ENCODE measurements around the gene GPR108. TPM values are rescaled to one million over a fixed set of nuclear protein-coding genes. Genes with fewer than 3 reads are reported as not detected.

The GPR108 gene
- total and polyA plus RNA-seq, 2 of the 13 experiments (the other 11 are each of a cell fraction or from before 2014, with no cell fraction given): 36.4 to 63.0 TPM

DNA sequence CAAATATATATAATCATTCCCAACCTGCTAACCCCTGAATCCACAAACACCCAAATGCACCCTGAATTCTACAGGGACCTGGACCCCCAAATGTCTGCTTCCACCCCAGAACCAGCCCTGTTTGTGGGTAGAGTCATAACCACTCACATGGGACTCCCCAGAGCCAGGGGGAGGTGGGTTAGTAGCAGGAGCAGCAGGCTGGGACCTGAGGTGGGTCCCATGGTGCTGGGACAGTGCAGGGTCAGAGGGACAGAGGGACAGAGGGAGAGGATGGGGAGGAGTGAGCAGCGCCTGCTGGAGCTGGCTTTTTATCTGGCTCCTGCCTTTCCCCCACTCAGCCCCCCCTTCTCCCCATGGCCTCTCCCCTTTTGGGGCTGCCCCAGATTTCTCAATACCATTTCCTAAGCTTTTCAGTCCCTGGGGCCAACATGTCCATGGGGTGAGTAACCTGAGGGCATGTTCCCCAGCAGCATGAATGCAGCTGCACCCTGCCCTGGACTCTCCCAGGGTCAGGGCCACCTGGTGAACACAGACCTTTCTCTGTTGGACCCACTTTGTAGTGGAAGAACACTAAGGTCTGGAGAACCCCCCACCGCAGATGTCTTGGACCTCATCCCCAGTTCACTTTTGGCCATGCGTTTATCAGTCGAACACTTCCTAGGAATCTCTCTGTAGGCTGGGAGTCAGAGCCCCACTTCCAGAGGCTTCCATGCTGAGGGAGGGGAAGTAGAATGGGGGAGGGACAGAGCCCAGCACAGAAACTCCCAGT, 16.8 kb downstream of the GPR108 start, which contains the start of gene C3 (continued):
- TF ChIP-seq, protein P1, sequence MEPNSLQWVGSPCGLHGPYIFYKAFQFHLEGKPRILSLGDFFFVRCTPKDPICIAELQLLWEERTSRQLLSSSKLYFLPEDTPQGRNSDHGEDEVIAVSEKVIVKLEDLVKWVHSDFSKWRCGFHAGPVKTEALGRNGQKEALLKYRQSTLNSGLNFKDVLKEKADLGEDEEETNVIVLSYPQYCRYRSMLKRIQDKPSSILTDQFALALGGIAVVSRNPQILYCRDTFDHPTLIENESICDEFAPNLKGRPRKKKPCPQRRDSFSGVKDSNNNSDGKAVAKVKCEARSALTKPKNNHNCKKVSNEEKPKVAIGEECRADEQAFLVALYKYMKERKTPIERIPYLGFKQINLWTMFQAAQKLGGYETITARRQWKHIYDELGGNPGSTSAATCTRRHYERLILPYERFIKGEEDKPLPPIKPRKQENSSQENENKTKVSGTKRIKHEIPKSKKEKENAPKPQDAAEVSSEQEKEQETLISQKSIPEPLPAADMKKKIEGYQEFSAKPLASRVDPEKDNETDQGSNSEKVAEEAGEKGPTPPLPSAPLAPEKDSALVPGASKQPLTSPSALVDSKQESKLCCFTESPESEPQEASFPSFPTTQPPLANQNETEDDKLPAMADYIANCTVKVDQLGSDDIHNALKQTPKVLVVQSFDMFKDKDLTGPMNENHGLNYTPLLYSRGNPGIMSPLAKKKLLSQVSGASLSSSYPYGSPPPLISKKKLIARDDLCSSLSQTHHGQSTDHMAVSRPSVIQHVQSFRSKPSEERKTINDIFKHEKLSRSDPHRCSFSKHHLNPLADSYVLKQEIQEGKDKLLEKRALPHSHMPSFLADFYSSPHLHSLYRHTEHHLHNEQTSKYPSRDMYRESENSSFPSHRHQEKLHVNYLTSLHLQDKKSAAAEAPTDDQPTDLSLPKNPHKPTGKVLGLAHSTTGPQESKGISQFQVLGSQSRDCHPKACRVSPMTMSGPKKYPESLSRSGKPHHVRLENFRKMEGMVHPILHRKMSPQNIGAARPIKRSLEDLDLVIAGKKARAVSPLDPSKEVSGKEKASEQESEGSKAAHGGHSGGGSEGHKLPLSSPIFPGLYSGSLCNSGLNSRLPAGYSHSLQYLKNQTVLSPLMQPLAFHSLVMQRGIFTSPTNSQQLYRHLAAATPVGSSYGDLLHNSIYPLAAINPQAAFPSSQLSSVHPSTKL (CRISPR knock-in tag; IDR thresholded peaks at IDR 0.05): peak; percentile 87
- TF ChIP-seq, protein P2, sequence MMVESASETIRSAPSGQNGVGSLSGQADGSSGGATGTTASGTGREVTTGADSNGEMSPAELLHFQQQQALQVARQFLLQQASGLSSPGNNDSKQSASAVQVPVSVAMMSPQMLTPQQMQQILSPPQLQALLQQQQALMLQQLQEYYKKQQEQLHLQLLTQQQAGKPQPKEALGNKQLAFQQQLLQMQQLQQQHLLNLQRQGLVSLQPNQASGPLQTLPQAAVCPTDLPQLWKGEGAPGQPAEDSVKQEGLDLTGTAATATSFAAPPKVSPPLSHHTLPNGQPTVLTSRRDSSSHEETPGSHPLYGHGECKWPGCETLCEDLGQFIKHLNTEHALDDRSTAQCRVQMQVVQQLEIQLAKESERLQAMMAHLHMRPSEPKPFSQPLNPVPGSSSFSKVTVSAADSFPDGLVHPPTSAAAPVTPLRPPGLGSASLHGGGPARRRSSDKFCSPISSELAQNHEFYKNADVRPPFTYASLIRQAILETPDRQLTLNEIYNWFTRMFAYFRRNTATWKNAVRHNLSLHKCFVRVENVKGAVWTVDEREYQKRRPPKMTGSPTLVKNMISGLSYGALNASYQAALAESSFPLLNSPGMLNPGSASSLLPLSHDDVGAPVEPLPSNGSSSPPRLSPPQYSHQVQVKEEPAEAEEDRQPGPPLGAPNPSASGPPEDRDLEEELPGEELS (CRISPR knock-in tag; IDR thresholded peaks at IDR 0.05): peak; percentile 74; the same call in 1 of the 2 replicates
- peak; percentile 73 for TF ChIP-seq NFIC (IDR thresholded peaks at IDR 0.05; ENCODE audit: low read length)
- TF ChIP-seq PAX8 (CRISPR knock-in tag; IDR thresholded peaks at IDR 0.05; ENCODE audit: borderline replicate concordance): no peak
- TF ChIP-seq ZNF781 (CRISPR knock-in tag; IDR thresholded peaks at IDR 0.05; ENCODE audit: borderline replicate concordance, not compliant biosample characterization): peak; percentile 55
- peak; percentile 85; the same call in 1 of the 2 replicates for TF ChIP-seq ZNF136 (CRISPR knock-in tag; IDR thresholded peaks at IDR 0.05; ENCODE audit: low read depth)
- TF ChIP-seq ZNF841 (CRISPR knock-in tag; IDR thresholded peaks at IDR 0.05; ENCODE audit: borderline replicate concordance): no peak
- peak; percentile 90 for TF ChIP-seq NR1H2 (CRISPR knock-in tag; IDR thresholded peaks at IDR 0.05; ENCODE audit: borderline replicate concordance, low read depth)
- TF ChIP-seq HNRNPL (IDR thresholded peaks at IDR 0.05; ENCODE audit: low read depth, low read length): 0 out of 2 replicates have a peak, but pooled peaks have one; percentile 29
- TF ChIP-seq YEATS2 (CRISPR knock-in tag; IDR thresholded peaks at IDR 0.05; ENCODE audit: borderline replicate concordance): peak; percentile 70; the same call in 1 of the 2 replicates
- TF ChIP-seq RELA (CRISPR knock-in tag; IDR thresholded peaks at IDR 0.05): peak; percentile 100
- peak; percentile 78 for TF ChIP-seq FOXO1 (CRISPR knock-in tag; IDR thresholded peaks at IDR 0.05)
- no peak for TF ChIP-seq RAD51 (IDR thresholded peaks at IDR 0.05; ENCODE audit: borderline replicate concordance)
- no peak for TF ChIP-seq NFE2L1 (CRISPR knock-in tag; IDR thresholded peaks at IDR 0.05; ENCODE audit: borderline replicate concordance)
- peak; percentile 98 for TF ChIP-seq ZBTB8A (CRISPR knock-in tag; IDR thresholded peaks at IDR 0.05; ENCODE audit: borderline replicate concordance, low read depth)
- TF ChIP-seq, protein P3, sequence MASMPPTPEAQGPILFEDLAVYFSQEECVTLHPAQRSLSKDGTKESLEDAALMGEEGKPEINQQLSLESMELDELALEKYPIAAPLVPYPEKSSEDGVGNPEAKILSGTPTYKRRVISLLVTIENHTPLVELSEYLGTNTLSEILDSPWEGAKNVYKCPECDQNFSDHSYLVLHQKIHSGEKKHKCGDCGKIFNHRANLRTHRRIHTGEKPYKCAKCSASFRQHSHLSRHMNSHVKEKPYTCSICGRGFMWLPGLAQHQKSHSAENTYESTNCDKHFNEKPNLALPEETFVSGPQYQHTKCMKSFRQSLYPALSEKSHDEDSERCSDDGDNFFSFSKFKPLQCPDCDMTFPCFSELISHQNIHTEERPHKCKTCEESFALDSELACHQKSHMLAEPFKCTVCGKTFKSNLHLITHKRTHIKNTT (CRISPR knock-in tag; IDR thresholded peaks at IDR 0.05): no peak
- TF ChIP-seq ZNF33B (CRISPR knock-in tag; IDR thresholded peaks at IDR 0.05): 0 out of 2 replicates have a peak, but pooled peaks have one; percentile 52
- no peak for TF ChIP-seq ZNF354B (CRISPR knock-in tag; IDR thresholded peaks at IDR 0.05)
- TF ChIP-seq ZNF761 (CRISPR knock-in tag; conservative IDR thresholded peaks at IDR 0.05): no peak; the same call in 1 of the 2 replicates
- TF ChIP-seq ZMYM2 (CRISPR knock-in tag; IDR thresholded peaks at IDR 0.05): peak; percentile 97
- peak; percentile 95 for TF ChIP-seq SAP130 (CRISPR knock-in tag; IDR thresholded peaks at IDR 0.05; ENCODE audit: low read depth)
- no peak for TF ChIP-seq NBN (conservative IDR thresholded peaks at IDR 0.05)
- peak; percentile 81; the same call in 1 of the 2 replicates for TF ChIP-seq ZNF772 (CRISPR knock-in tag; IDR thresholded peaks at IDR 0.05)
- peak; percentile 87; the same call in 1 of the 2 replicates for TF ChIP-seq TSC22D2 (CRISPR knock-in tag; IDR thresholded peaks at IDR 0.05; ENCODE audit: borderline replicate concordance)
